SIG-M5 (cell line): ENCODE data around the gene GSC2.
"Not testable (repeated sequence)": the region's sequence is repeated elsewhere in the genome, so short reads cannot be mapped to it uniquely, and the experiment has no call there.

Experiments used
- DNase-seq: peaks from one replicate; lab custom pipeline; 2025; lab: John Stamatoyannopoulos, UW

GSC2 gene

GRCh38 chr22:19178065-19178656, 28.1 kb upstream of the GSC2 start:
- DNase-seq = no peak

DNA sequence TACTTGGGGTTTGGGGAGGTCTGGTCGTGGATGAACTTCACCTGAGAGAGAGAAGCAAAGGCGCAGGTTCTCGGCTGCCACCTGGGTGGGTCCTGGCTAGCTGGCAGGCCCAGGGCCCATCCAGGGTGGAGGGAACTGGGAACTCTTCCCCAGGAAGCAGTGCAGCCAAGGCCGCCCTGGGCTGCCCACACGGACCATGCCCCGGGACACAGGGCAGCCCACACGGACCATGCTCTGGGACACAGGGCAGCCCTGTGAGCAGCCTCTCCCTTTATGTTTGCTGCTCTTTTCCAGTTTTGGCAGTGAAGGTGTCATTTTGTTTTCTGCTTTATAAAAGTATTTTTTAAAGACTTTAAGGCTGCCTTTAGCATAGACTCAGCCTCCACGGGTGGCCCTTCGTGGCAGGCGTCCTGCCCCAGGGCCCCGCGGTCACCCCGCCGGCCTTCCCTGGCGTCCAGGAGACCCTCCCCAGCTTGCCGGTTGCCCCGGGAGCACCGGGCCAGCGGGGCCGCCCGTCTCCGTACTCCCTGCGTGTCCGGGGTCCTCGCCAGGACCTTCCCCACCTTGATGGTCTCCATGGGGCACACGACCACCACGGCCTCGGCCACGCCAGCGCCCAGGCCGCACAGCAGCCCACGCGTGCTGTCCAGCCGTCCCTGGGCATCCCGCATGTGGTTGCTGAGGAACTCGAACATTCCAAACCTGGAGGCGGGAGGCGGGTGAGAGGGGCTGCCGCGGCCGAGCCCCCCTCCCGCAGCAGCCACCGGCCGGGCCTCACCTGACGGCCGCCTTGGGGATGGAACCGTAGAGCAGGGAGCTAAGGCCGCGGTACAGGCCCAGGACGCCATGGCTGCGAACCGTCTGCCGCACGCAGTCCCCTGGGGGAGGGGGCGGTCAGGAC, 27.3 kb upstream of the GSC2 start:
- no peak for DNase-seq

DNA sequence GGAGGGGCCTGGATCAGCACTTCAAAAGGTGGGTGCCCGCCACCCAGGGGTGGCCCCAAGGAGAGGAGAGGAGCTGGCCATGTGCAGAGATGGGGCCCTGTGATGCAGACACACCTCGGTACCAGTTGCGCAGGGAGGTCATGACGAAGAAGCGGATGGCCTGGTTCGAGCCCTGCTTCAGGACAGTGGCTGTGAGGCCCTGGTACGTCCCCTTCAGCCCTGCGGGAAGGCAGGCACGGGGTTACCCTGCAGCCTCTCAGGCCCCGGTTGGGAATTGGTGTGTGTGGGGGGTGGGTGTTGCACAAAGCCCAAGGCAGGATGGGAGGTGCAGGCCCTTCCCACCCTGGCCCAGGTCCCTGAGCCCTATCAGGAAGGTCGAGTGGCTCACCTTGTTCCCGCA, 26.6 kb upstream of the GSC2 start:
- no peak for DNase-seq

- no peak for DNase-seq
Measured at GRCh38 chr22:19176175-19176643, 26.1 kb upstream of the GSC2 start.

- no peak for DNase-seq
Measured at GRCh38 chr22:19175602-19176174, 25.6 kb upstream of the GSC2 start.

GRCh38 chr22:19175026-19175601, 25.0 kb upstream of the GSC2 start:
- no peak for DNase-seq

- peak; percentile 36 for DNase-seq
Measured at GRCh38 chr22:19174106-19175025, 24.3 kb upstream of the GSC2 start.

DNA sequence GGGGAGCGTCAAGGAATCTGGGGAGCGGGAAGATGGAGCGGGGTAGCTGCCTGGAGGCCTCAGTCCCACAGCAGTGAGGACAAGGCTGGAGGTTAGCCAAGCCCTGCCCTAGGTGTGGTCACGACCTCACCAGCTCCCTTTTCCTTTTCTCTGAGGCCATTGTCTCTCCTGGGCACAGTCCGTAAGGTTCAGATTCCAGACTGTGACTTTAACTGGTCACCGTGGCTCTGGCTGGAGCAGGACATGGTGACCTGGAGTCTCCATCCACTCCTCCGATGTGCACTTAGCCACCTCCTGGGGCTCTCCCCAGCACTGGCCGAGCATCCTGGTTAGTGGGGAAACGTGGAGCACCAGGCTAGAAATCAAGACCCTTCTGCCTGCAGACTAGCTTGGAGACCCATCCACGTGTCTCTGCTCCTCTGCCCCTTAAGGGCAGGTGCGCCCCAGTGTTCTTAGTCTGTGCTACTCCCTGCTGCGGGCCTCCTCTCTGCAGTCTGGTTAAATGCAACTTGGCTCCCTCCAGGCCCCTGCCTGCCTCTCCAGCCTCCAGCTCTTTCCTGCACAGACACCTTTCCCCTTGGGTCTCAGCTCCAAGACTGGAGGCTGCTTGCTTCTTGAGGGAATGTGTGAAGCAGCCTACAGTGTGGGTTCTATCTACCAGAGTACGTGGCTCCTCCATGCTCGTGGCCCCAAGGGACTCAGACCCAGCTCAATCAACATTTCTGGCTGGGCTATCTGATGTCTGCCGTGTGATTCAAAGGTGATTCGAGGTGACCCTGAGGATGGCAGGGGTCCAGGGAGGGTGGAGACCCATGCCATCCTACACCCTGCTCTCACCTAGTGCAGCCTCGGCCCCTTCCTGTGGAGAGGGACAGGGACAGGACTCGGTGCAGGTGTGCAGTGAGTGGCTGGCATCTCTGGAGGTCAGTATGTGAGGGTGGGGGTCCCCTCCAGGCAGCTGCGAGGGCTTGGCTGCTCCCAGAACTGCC, 23.2 kb upstream of the GSC2 start:
- DNase-seq = no peak

GRCh38 chr22:19172213-19173046, 22.3 kb upstream of the GSC2 start:
- no peak for DNase-seq

GRCh38 chr22:19169947-19170318, 19.8 kb upstream of the GSC2 start:
- no peak for DNase-seq

DNA sequence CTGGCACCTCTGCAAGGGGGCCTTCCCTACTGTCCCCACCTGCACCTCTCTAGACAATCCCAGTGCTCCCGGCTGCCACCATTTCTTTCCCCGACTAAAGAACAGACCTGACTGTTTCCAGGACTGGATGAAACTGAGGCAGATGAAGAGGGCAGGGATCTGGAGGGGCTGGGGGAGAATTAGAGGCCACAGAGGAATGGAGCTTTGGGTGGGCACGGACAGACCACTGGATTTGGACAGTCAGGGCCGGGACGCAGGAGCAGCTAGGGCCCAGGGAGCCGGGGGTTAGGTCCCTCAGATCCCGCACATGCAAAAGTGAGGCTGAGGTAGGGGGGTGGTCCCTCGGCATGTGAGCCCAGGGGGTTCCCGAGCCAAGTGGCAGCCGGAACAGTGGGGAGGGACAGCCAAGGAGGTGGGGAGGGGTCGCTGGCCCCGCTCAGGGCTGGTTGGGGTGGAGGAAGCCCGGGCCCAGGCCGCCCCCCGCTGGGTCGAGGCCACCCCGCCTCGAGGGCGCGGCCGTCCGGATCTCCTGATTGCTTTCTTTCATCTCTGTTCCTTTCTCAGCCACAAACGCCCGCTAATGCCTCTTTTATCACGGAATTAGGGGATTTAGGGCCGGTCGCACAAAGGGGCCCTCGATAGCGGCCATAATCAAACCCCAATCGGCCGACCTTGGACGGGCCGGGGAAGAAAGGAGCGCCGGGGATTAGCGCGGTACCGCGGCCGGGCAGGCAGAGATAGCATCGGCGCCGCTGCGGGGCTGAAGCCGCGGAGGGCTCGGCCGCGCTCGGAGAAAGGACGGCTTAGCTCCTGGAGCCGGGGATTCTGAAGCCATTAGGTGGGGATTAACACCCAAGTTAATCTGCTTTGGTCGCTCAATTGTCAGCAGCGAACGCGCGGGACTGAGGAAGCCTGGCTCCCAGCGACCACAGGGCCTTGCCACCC, 19.2 kb upstream of the GSC2 start:
- DNase-seq = no peak

DNA sequence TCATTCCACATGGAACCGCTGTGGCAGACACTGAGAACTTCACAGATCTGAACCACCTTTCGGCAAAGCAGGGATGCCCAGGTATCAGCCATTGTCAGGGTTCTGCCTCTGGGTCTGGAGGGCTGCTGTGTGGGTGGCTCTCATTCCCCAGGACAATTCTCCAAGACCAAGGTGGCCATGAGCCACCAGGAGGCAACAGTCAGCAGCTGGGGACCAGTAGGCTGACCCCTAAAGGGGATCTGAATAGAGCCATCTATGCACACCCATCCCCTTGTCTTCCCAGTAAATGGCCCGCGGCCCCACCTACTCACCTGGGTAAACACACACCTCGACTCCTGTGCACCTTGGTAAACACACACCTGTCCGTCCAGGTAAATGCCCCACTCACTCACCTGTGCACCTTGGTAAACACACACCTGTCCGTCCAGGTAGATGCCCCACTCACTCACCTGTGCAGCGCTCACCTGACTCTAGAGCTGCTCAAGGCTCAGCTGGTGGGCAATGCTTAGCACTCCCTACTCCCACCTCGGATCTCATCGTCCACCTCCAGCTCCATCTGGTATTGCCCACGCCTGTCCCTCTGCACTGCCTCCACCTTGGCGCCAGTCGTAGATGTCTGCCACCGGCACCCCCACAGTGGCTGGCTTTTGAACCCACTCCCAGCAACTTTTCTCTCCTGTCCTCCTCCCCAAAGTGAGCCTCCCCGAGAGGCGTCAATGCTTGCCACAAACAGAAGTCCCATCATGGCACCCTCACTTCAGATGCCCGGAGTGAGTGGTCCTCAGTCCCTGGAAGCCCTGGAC, 18.2 kb upstream of the GSC2 start:
- no peak for DNase-seq

GRCh38 chr22:19167106-19167869, 17.2 kb upstream of the GSC2 start:
- DNase-seq = no peak

DNA sequence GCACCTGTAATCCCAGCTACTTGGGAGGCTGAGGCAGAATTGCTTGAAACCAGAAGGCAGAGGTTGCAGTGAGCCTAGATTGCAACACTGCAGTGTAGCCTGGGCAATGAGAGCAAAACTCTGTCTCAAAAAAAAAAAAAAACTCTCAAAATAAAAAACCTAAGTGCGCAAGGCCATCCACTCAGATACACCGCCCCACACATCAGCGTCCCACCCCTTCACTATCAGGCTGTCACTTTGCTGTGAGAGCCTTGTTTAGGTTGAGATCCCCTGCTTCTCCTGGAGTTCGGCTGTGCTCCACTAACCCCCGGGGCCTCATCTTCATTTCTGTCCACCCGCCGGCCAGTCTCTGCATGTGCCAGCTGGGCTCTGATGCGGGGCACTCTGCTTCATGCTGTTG, 16.3 kb upstream of the GSC2 start:
- DNase-seq = no peak

DNA sequence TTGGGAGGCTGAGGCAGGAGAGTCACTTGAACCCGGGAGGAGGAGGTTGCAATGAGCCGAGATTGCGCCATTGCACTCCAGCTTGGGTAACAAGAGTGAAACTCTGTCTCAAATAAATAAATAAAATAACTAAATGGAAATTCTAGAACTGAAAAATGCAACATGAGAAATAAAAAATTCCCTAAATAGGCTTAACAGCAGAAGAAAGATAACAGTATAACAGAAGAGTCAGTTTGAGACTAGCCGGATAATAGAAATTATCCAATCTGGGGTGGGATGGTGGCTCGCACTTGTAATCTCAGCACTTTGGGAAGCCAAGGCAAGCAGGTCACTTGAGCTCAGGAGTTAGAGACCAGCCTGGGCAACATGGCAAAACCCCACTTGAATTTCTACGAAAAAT, 14.3 kb upstream of the GSC2 start:
- DNase-seq = no peak

DNA sequence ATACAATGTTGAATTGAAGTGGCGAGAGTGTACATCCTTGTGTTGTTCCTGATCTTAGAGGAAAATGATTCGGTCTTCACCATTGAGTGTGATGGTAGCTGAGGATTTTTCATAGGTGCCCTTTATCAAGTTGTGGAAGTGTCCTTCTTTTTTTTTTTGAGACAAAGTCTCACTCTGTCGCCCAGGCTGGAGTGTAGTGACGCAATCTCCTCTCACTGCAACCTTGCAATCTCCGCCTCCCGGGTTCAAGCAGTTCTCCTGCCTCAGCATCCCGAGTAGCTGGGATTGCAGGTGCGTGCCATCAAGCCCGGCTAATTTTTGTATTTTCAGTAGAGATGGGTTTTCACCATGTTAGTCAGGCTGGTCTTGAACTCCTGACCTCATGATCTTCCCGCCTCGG, 8.6 kb upstream of the GSC2 start:
- DNase-seq = not testable (repeated sequence)

DNA sequence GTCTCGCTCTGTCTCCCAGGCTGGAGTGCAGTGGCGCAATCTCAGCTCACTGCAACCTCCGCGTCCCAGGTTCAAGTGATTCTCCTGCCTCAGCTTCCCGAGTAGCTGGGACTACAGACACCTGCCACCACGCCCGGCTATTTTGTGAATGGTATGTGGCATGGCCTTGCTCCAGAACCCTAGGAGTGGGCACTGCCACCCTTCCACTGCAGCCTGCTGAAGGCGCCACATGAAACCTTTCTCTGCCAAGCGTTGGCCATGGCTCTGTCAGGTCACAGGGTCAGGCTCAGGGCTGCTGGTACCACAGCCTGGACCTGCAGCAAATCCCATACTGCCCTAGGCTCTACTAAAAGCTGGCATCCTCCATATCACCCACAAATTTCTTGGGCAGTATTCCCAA, 6.0 kb upstream of the GSC2 start:
- not testable (repeated sequence) for DNase-seq
